ENCODE measurements around the gene FOXE1. TPM values are rescaled to one million over a fixed set of nuclear protein-coding genes. Genes with fewer than 3 reads are reported as not detected.

Gene FOXE1
- total and polyA plus RNA-seq, 12 donors, result not detected

DNA sequence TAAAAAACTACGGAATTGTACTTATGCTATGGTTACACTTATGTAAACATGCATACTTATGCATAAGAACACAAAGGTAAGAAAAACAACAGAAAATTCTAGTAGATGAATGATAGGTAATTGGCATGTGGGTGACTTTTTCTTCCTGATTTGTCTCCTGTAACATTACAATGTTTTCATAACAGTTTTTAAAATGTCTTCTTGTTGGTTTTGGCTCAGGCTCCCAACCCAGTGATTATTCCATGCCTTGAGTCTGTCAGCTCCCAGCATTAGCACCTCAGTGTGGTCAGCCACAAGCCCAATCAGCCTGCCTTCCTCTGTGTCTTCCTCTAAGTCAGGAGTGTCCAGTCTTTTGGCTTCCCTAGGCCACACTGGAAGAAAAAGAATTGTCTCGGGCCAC lies 7.9 kb upstream of the FOXE1 start:
- Histone ChIP-seq H3K36me3 (no peaks in the 10 kb centered on the region), H3K27me3 (peaks cover 12 to 100% (median 93%) of the 10 kb centered on the region in 7 donors), H3K9me3 (no peaks in the 10 kb centered on the region), H3K27ac (no peak overlapping the region), H3K4me1 (peaks cover 0 to 15% (median 12%) of the 10 kb centered on the region in 9 donors), H3K4me3 (no peak overlapping the region)
- ATAC-seq (no peak), DNase-seq (no peak)
- WGBS, 2 donors, result 68 to 75% methylated on average over 2 of the region's 2 CpGs
- no peak for TF ChIP-seq CTCF (IDR thresholded peaks at IDR 0.05)
- intact Hi-C loops (cut with DNase I), result no loop called here

- peaks cover 17 to 100% (median 97%) of the 10 kb centered on the region in 7 donors for H3K27me3 ChIP-seq
- 57 to 67% methylated on average over 2 of the region's 2 CpGs for WGBS, 2 donors
These were observed 7.3 kb upstream of the FOXE1 start for GRCh38 chr9:97845763-97846162.

GRCh38 chr9:97846347-97846746 lies 6.7 kb upstream of the FOXE1 start:
- H3K36me3 ChIP-seq, result no peaks in the 10 kb centered on the region
- ATAC-seq, result no peak
- no peak overlapping the region for H3K4me3 ChIP-seq
- TF ChIP-seq CTCF (IDR thresholded peaks at IDR 0.05), result no peak
- H3K27me3 ChIP-seq, result peaks cover 18 to 100% (median 97%) of the 10 kb centered on the region in 7 donors
- peaks cover 0 to 16% (median 13%) of the 10 kb centered on the region in 9 donors for H3K4me1 ChIP-seq
- no peaks in the 10 kb centered on the region for H3K9me3 ChIP-seq
- H3K27ac ChIP-seq, result no peak overlapping the region
- intact Hi-C loops (cut with DNase I), result no loop called here
- WGBS, 2 donors, result 63 to 67% methylated on average over 4 of the region's 4 CpGs
- DNase-seq, result no peak

More at GRCh38 chr9:97845763-97846162, 7.3 kb upstream of the FOXE1 start:
- H3K4me3 ChIP-seq, result no peak overlapping the region
- H3K4me1 ChIP-seq, result peaks cover 0 to 15% (median 12%) of the 10 kb centered on the region in 9 donors
- no peak overlapping the region for H3K27ac ChIP-seq
- no peak for TF ChIP-seq CTCF (IDR thresholded peaks at IDR 0.05)
- DNase-seq (no peak), ATAC-seq (no peak)
- no peaks in the 10 kb centered on the region for H3K36me3 ChIP-seq
- intact Hi-C loops (cut with DNase I), result no loop called here
- no peaks in the 10 kb centered on the region for H3K9me3 ChIP-seq

DNA sequence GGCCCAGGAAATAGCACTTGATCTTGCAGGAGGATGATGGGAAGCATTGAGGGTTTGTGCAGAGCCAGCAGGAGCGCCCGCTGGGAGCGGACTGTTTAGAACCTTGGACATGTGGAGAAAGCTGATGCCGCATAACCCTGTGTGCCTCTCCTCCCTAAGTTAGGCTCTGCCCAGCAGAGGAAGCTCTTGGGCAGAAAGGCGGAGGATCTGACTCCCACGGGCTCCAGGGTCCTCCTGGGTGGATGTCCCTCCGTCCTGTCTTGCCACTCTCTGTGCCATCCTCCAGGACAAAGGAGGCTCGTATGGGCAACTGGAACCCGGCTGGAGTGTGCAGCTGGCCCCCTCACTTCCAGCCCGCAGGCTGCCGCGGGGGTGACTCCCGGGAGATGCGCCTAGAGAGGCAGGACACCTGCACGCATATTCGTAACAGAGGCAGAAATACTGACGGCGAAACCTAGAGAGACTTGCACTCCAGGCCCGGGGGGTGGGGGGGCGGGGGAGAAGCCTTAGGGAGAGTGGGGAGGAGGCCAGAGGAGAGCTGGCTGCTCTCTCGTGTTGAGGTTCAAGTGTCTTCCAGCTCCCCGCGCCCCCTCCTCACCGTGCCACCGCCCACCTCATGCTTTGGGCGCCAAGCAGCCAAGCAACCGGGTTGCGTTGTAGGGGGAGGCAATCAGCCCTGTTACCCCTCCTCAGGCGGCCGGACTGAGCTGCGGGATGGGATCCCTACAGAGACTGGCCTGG lies 5.4 kb upstream of the FOXE1 start:
- Histone ChIP-seq H3K27ac (no peak overlapping the region), H3K27me3 (peaks cover 26 to 100% (median 97%) of the 10 kb centered on the region in 7 donors), H3K36me3 (no peaks in the 10 kb centered on the region), H3K4me3 (no peak overlapping the region), H3K4me1 (peaks cover 0 to 28% (median 23%) of the 10 kb centered on the region in 9 donors), H3K9me3 (no peaks in the 10 kb centered on the region)
- 5 to 6% methylated on average over 30 to 31 of the region's 31 CpGs for WGBS, 2 donors
- no peak for TF ChIP-seq CTCF (IDR thresholded peaks at IDR 0.05)
- DNase-seq (no peak), ATAC-seq (no peak)
- intact Hi-C loops (cut with DNase I), result no loop called here

Data from heart right ventricle (tissue), 16 donors.